Stimulated activated CD4-positive, alpha-beta T cell treated with anti-CD3 and anti-CD28 coated beads, TNF-alpha, amount 100 ng/mL, for 1 hour (primary cell): ENCODE measurements around the gene CACNA1D.
"Not testable (repeated sequence)": the region's sequence is repeated elsewhere in the genome, so short reads cannot be mapped to it uniquely, and the experiment has no call there.

Experiments used
- DNase-seq, 3 donors: peaks; one replicate each; pipeline ENCODE4 v3.0.0-alpha.2; 2020; ENCODE audit warnings: low read depth in 3 of 3, low spot score in 1 of 3

CACNA1D gene

DNA sequence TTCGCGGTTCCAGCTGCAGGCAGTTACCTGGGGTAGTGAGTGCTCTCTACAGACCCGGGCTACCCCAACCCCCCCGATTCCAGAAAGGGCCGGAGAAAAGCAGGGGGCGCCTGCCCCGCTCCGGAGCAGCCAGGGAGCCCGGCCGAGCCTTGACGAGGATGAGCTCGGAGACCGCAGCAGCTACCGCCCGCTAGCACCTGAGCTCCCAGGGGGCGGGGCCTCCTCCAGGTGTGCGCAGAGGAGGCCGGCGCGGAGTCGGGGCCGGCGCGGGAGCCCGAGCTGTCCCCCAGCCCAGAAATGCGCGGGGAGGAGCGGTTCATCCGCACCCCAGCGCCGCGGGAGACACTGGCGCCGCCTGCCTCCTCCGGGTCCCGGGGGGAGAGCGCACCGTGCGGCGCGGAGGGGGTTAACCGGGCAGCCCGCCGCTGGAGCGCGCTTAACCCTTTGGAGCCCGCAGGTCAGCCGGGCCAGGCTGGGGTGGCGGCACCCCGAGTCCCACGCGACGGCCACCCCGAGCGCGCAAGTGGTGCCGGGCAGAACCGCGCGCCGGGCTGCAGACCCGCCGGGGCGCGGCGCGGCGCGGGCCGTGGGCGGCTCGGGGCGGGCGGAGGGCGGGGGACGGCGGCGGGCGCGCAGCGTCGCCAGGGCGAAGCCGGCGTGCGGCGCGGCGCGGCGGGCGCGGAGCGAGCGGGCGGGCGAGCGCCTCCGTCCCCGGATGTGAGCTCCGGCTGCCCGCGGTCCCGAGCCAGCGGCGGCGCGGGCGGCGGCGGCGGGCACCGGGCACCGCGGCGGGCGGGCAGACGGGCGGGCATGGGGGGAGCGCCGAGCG is at the start of gene CACNA1D:
TSS of gene CACNA1D (plus strand) at position 649 of the 829 bp plus-strand sequence. CDS start 556 bp downstream, outside the sequence.
- no peak for DNase-seq

DNA sequence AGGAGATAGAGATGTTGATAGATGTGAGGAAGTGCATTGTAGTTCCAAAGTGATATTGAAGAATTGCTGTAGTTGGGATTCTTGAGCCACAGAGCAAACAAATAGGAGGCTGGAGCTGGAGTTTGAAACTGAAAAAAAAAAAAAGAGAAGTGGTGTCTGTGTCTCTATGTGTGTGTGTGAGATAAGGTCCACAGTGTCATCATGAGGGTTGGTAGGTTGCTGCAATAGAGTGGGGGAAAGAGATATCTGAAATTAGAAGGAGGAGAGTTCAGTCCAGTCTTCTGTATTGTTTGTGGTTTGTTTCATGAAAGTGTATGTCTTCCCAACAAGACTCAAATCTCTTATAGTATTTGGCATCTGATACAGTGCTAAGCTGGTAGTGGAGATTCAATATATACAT is 37.3 kb upstream of the CACNA1D start:
- no peak for DNase-seq

DNA sequence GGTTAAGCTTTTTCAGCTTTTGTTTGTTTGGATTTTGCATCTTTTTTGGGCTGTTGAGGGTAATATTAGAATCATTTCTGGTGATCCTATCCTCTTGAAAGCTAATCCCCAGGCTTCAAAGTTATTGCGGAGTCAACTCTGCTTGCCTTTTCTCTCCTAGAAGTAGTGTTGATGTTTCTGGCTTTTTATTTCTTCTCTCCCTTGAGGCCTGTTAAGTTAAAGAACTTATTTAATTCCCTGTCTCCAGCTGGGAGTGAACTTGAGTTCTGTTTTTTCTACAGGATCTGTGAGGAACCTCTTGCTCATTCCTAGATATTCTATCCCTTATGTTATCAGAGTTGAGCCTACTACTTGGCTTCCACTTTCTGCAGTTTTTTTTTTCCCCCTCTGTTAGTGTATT is 34.1 kb upstream of the CACNA1D start:
- DNase-seq = no peak

DNA sequence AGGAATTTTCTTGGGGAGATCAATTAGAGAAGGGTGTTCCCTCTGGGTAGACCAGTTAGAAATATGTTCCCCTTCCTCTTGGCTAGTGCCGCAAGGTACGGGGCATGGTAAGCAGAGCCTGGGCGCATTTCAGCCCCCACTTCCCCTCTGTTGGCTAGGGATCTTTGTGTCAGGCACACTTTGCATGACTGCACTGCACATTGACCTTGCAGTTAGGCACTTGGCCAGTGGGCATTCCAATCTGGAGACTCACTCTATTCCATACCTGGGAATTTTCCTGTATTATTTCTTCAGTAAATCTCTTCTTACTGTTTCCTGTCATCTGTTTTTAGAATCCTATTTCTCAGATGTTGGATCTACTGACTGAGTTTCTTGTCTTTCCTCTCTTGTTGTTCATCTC is 30.0 kb upstream of the CACNA1D start:
- no peak for DNase-seq

DNA sequence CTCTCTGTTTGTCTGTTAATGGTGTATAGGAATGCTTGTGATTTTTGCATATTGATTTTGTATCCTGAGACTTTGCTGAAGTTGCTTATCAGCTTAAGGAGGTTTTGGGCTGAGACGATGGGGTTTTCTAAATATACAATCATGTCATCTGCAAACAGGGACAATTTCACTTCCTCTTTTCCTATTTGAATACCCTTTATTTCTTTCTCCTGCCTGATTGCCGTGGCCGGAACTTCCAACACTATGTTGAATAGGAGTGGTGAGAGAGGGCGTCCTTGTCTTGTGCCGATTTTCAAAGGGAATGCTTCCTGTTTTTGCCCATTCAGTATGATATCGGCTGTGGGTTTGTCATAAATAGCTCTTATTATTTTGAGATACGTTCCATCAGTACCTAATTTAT is 24.7 kb upstream of the CACNA1D start:
- not testable (repeated sequence) for DNase-seq

DNA sequence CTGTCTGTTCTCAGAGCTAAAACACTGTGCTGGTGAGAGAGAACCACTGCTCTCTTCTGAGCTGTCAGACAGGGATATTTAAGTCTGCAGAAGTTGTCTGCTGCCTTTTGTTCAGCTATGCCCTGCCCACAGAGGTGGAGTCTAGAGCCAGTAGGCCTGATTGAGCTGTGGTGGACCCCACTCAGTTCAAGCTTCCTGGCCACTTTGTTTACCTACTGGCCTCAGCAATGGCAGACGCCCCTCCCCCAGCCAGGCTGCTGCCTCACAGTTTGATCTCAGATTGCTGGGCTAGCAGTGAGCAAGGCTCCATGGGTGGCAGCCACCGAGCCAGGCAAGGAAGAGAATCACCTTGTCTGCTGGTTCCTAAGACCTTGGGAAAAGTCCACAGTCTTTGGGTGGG is 21.0 kb upstream of the CACNA1D start:
- no peak for DNase-seq

DNA sequence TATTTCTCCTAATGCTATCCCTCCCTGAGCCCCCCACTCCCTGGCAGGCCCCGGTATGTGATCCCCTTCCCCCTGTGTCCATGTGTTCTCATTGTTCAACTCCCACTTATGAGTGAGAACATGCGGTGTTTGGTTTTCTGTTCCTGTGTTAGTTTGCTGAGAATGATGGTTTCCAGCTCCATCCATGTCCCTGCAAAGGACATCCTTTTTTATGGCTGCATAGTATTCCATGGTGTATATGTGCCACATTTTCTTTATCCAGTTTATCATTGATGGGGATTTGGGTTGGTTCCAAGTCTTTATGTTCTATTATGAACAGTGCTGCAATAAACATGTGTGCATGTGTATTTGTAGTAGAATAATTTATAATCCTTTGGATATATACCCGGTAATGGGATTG is 18.0 kb upstream of the CACNA1D start:
- not testable (repeated sequence) for DNase-seq

DNA sequence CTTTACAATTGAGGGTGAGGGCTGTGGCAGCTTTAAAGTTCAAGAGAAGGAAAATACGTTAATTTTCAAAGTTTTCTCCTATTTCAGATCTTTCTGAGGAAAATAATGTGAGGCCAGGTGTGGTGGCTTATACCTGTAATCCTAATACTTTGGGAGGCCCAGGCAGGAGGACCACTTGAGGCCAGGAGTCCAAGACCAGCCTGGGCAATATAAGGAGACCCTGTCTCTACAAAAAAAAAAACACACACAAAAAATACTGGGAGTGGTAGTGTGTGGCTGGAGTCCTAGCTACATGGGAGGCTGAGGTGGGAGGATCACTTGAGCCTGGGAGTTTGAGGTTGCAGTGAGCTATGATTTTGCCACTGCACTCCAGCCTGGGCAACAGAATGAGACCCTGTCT is 16.7 kb upstream of the CACNA1D start:
- not testable (repeated sequence) for DNase-seq

DNA sequence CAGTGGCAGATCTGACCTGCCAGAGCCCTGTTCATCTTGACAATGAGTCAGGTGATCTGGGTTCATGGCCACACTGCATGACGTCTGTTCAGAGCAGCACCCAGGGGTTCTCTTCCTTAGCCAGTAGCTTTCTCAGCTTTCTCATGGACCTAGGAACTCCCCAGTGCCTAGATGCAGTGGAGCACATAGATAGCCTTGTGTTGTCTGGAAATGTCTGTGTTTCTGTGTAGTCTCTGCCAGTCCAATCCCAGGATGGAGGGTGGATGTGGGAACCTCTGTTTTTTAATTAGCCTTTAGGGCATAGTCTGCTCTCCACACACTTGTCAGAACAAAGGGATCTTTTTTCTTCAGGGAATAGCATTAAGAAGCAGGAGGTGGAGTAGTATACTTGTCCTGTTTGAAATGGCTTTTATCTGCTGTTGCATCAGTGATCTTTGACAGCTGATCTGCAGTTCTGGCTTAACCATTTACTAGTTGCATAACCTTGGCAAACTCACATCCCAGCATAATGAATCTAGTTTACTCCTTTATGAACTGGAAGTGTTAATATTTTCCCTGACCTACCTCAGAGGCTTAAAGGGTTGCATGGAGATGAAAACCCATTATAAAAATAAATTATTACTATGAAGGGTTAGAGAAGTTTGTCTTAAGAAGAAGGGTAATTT is 16.1 kb upstream of the CACNA1D start:
- no peak for DNase-seq

DNA sequence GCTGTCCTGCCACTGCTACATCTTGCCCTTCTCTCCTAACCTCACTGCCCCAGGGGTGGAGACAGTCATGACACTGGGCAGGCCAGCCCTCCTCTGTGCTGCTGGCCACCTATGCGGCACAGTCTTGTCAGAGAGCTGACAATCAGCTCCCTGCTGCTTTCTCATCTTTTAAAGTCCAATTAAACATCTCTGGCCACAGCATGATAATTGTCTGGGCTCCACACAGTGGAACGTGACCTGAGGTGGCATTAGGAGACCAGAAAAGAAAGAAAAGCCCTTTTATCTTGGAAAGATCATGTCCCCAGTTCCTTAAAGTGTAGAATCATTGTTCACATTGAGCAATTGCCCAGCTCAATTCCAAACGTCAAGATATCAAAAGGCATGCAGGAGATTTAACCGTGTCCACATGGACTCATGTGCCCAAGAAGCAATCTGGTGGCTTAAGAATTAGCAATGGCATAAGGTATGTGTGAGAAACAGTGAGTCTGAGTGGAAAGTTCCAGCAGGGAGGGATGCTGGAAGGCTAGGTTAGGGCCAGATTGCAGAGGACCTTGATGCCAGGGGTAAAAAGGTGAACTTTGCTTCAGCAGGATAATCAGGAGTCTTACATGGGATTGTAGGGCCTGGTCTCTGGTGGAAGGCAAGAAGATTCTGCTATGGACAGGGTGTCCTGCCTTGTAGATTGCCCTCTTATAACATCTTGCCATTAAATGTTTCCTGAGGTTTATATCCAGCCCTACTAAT is 15.3 kb upstream of the CACNA1D start:
- no peak for DNase-seq

DNA sequence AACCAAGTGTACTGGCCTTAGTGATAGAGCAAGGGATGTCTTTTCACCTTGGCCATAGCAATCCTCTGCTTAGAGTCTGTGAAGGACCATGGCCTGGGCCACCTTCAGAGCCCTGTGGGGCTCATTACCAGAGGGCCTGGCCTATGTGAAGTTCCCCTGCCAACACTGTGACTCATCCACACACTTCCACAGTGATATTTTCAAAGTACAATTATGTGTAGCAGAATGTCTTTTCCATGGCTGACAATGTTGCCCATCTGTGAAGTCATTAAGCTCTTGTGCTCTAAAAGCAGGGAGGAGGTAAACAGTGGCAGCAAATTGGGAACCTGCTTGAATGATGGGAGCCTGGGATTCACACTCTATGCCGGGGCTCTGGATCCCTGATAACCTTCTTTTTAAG is 12.2 kb upstream of the CACNA1D start:
- DNase-seq = no peak

DNA sequence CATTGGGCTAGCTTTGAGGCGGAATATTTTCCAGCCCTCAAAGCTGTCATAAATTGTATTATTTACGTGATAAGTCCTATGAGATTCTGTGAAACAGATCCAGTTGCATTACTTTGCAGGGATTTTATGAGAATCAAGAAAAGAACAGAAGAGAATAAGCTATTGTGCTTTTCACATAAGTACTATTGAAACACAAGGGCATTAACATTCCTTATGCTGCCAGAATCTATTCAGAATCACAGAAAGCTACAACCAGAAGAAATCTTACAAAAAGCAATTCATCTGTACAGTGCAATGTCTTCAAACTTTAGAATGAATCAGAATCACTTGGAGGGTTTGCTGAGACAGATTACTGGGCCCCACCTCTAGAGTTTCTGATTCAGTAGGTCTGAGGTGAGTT is 10.6 kb upstream of the CACNA1D start:
- DNase-seq = no peak

DNA sequence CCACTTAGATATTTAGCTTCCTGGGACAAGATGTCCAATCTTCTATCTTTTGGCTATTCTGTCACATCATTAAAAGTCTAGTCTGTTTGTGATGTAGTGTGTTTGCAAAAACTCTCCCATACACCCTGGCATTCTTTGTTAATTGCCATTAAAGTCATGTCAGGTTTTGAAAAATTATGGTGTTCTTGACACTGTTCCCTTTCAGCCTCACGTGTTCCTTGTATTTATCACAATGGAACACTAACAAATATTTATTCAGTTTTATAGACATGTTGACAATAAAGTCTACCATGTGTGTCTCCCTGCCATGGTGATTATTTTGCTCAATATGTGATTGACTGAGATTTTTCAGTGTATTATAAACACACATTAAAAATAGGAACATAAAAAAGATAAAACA is 9.4 kb upstream of the CACNA1D start:
- no peak for DNase-seq

DNA sequence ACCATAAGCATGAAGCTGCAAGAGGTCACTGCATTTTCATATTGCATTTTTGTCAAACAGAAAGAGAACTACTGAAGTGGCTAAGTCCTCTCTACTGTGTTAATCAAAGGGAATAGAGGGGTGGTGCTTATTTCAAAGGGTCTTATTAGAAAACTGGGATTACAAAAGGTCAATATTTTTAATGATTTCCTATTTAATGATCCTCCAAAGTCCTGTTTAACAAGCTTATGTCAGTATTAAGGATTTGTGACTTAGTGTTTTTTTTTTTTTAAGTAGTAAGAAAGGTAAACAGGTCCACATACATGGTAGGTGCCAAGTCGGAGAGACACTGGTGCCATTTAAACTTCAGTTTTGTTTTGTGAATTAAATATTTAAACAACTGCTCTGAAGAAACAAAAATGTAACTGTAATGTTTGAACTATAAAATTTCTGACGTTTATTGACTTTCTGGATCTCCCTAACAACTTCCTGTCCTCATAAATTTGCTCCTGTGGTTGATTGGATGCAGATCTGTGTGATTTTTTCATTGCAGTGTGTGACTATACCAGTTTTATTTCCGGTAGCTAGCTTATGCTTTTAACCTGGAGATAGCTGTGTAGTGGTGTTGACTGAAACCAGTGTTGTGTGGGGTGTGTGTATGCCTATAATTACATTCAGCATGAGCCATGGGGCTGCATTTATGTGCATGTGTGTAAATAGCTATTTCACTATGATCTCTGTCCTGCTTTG is 8.6 kb upstream of the CACNA1D start:
- no peak for DNase-seq

DNA sequence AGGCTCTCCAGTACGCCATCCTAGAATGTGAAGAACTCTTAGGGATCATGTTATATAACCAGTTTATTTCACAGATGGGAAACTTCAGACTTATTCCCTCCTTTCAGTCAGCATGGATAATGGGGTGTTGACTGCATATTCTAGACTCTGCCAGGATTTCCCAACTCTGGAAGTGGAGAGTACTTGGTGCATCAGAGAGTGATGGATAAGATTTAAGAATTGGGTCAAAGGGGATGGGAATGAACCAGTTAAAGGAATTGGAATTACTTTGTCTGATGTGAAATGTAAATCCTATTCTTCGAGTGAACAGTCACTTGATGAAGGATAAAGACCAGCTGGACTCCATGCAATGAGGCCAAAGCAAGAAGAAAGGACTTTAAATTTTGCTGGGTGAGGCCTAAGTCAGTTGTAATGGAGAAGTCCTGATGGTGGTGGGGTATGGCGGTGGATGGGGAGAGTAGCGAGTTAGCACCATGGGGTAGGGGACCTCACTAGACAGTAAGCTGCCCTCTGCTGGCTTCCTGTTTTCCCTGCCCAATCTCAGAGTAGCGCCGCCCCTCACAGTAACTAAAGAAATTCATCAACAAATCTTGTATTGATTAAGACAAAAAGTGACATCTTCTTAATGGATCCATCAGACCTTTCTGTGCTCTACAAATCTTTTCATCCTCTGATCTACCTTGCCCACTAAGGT is 7.3 kb upstream of the CACNA1D start:
- no peak for DNase-seq

DNA sequence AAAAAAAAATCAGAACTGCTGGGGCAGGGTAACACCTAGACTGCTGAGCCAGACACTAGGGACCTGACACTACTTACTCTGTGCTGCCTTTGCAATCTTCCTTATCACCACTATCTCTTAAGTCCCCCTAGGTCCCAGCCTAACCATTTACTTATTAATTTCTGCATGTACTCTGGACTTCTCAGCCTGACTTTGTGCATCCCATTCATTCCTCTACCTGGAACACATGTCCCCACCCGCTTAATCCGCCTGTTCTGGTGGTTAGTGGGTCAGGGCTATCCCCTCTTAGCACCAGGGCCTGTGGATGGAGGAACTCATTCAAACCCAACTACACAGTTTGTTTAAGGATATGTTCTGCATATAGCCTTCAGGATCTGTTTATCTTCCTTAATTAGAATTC is 5.0 kb upstream of the CACNA1D start:
- DNase-seq = no peak

DNA sequence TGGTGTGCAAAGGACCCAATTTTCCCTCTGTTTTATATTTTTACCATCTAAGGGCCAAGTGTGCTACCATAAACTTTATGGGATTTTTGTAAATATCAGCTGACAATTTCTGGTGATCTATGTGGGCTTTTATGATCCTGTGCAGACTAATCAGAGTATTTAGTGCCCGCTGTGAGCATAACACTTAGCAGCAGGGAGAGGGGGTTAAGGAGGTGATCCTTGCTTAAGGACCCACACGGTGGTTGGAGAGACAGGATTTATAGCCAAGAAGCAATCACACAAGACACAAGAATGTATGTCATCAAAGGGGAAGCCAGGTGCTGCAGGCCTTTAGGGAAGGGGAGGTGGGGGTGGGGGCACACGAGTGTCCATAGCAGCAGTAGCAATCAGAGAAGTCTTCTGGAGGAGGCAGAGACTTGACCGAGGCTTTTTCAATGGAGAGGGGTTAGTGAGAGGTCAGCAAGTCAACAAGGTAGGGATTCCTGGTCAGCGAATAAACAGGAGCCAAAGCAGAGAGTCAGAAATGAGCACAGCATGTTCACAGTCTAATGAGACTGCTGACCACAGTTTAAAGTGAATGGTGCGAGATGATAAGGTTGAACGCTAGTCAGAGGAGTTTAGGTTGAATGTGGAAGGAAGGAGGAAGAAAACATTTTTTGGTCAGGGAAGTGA is 4.5 kb upstream of the CACNA1D start:
- DNase-seq = no peak

DNA sequence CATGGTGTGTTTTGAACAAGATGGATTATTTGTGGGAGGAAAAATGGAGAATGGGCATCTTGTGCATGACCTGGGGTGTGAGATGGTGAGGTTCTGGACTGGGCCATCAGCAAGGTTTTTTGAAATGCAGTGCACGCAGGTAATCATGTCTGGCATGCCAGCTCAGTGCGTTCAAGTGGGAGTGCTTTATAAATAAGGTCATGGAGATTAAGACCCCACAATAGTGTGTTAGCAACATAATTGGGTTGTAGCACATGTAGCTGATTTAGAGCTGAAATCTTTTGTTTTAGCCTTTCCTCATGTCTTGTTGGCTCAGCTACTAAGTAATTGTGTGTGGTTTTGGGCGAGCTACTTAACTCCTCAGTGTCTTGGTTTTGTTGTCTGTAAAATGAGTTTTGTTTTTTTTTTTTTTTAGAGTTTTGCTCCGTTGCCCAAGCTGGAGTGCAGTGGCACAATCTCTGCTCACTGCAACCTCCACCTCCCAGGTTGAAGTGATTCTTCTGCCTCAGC is 3.9 kb upstream of the CACNA1D start:
- no peak for DNase-seq

DNA sequence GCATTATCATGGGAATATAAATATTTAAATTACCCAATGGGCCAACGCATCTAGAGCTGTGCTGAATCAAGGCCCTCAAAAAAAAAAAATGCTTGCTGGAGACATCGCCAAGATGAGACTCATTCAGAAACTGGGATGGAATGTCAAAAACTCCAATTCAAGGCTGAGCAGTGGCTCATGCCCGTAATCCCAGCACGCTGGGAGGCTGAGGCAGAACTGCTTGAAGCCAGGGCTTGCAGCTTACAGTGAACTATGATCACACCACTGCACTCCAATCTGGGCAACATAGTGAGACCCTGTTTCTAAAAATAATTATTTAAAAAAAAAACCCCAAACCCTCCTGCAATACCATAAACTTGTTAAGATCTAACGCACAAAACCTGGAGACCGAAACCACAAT is 3.1 kb upstream of the CACNA1D start:
- no peak for DNase-seq

DNA sequence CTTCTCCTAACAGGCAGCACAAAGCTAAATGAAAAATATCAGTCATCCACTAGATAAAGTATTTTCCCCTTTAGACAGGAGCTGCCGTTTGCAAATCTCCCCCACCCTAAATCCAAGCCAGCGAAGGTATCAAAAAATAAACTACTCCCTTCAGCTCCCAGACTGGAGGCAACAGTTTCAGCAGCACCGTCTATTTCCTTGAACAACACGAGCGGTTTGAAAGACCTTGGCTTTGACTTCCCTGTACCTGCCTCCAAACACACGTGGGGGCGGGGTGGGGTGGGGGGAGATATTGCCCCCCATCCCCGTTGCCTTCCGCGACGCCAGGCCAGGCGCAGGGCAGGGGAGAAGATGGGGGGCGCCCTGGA is 832 bp upstream of the CACNA1D start:
- no peak for DNase-seq
